Neuronal stem cell (in vitro differentiated cells): ENCODE measurements around the gene ROM1. TPM values are rescaled to one million over a fixed set of nuclear protein-coding genes. Genes with fewer than 3 reads are reported as not detected.

Experiments used
- small RNA-seq: library from polyadenylated mRNA; stranded (forward); fragments of <200 nt; extraction: miRNeasy Mini kit (QIAGEN cat#:217004); gene quantifications from one replicate; pipeline ENCODE3, GENCODE V24; 2013; ENCODE audit not compliant: insufficient read depth

ROM1 gene

Small RNAs within 50 kb of the gene (small RNA-seq; reads per million reads assigned to genes)
- gene AP001458.1 (not detected), gene MIR6747 (22.9 reads per million, percentile 82 among the genes with 10 or more reads in this experiment)
